Measurements from ENCODE around the gene MEX3A.

DNA sequence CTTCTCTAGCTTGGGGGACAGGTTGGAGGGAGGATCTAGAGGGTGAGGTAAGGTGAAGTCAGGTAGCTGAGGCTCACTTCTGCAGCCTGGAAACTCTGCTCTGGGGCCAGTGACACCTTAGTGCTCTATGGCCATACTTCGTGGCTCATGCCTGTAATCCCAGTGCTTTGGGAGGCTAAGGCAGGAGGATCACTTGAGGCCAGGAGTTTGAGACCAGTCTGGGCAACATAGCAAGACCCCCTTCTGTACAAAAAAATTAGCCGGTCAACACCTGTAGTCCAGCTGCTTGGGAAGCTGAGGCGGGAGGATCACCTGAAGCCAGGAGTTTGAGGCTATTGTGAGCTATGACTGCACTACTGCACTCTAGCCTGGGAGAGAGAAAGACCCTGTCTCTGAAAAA is 38.1 kb upstream of the MEX3A start:
- TF ChIP-seq EZH2phosphoT487 (IDR thresholded peaks at IDR 0.05; ENCODE audit: unreplicated experiment): no peak
- TF ChIP-seq CTCF (conservative IDR thresholded peaks at IDR 0.05; ENCODE audit: low read depth in 2 of 2): no peak
- TF ChIP-seq REST (IDR thresholded peaks at IDR 0.05; ENCODE audit: unreplicated experiment): no peak
- no peak for TF ChIP-seq POLR2AphosphoS5 (IDR thresholded peaks at IDR 0.05; ENCODE audit: low read depth)
- no peak for TF ChIP-seq ETS1 (IDR thresholded peaks at IDR 0.05)
- TF ChIP-seq JUNB (IDR thresholded peaks at IDR 0.05; ENCODE audit: unreplicated experiment): no peak
- TF ChIP-seq CREB1 (CRISPR knock-in tag; IDR thresholded peaks at IDR 0.05; ENCODE audit: low read depth): no peak
- no peak for TF ChIP-seq EZH2 (IDR thresholded peaks at IDR 0.05; ENCODE audit: low read depth, unreplicated experiment)
- TF ChIP-seq ZNF114 (CRISPR knock-in tag; IDR thresholded peaks at IDR 0.05): no peak
- no peak for TF ChIP-seq NANOG (IDR thresholded peaks at IDR 0.05; ENCODE audit: borderline replicate concordance)
- no peak for TF ChIP-seq STAT1 (IDR thresholded peaks at IDR 0.05; ENCODE audit: unreplicated experiment)
